ENCODE measurements around the gene JADE2.

JADE2 gene

GRCh38 chr5:134528556-134528955 is 3.1 kb downstream of the JADE2 start:
- DNase-seq (ENCODE audit: extremely low read depth in 1 of 2, low read depth in 1 of 2) = no peak

GRCh38 chr5:134529460-134529859 is 4.0 kb downstream of the JADE2 start:
- DNase-seq (ENCODE audit: extremely low read depth in 1 of 2, low read depth in 1 of 2) = no peak

GRCh38 chr5:134530301-134531077 is 5.0 kb downstream of the JADE2 start:
- no peak for DNase-seq (ENCODE audit: extremely low read depth in 1 of 2, low read depth in 1 of 2)

- no peak for DNase-seq (ENCODE audit: extremely low read depth in 1 of 2, low read depth in 1 of 2)
Observed at GRCh38 chr5:134533115-134533815, 7.8 kb downstream of the JADE2 start.

GRCh38 chr5:134534058-134534725 is 8.7 kb downstream of the JADE2 start:
- DNase-seq (ENCODE audit: extremely low read depth in 1 of 2, low read depth in 1 of 2) = no peak

GRCh38 chr5:134534726-134535110 is 9.2 kb downstream of the JADE2 start:
- no peak for DNase-seq (ENCODE audit: extremely low read depth in 1 of 2, low read depth in 1 of 2)

- DNase-seq (ENCODE audit: extremely low read depth in 1 of 2, low read depth in 1 of 2) = no peak
Observed at GRCh38 chr5:134536876-134537275, 11.4 kb downstream of the JADE2 start.

GRCh38 chr5:134537297-134537696 is 11.8 kb downstream of the JADE2 start:
- no peak for DNase-seq (ENCODE audit: extremely low read depth in 1 of 2, low read depth in 1 of 2)

GRCh38 chr5:134538296-134538695 is 12.8 kb downstream of the JADE2 start:
- no peak for DNase-seq (ENCODE audit: extremely low read depth in 1 of 2, low read depth in 1 of 2)

- DNase-seq (ENCODE audit: extremely low read depth in 1 of 2, low read depth in 1 of 2) = no peak
Observed at GRCh38 chr5:134539732-134540131, 14.3 kb downstream of the JADE2 start.

GRCh38 chr5:134540747-134541733 is 15.6 kb downstream of the JADE2 start:
- no peak for DNase-seq (ENCODE audit: extremely low read depth in 1 of 2, low read depth in 1 of 2)

- DNase-seq (ENCODE audit: extremely low read depth in 1 of 2, low read depth in 1 of 2) = no peak
Observed at GRCh38 chr5:134541736-134542376, 16.4 kb downstream of the JADE2 start.

- peak in 1 of 2 donors; percentile 8 for DNase-seq (ENCODE audit: extremely low read depth in 1 of 2, low read depth in 1 of 2)
Observed at GRCh38 chr5:134543820-134544614, 18.5 kb downstream of the JADE2 start.

GRCh38 chr5:134545070-134545868 is 19.8 kb downstream of the JADE2 start:
- no peak for DNase-seq (ENCODE audit: extremely low read depth in 1 of 2, low read depth in 1 of 2)

- DNase-seq (ENCODE audit: extremely low read depth in 1 of 2, low read depth in 1 of 2) = no peak
Observed at GRCh38 chr5:134547066-134547465, 21.6 kb downstream of the JADE2 start.

GRCh38 chr5:134547579-134547978 is 22.1 kb downstream of the JADE2 start:
- no peak for DNase-seq (ENCODE audit: extremely low read depth in 1 of 2, low read depth in 1 of 2)

GRCh38 chr5:134547999-134548658 is 22.7 kb downstream of the JADE2 start:
- DNase-seq (ENCODE audit: extremely low read depth in 1 of 2, low read depth in 1 of 2) = no peak

- DNase-seq (ENCODE audit: extremely low read depth in 1 of 2, low read depth in 1 of 2) = no peak
Observed at GRCh38 chr5:134549714-134550113, 24.2 kb downstream of the JADE2 start.
